SK-N-SH (cell line): ENCODE measurements around the gene UNC93A.

ENCODE experiments used
- CTCF ChIP-seq: fragments of 200-600 bp; sonication (generic); IDR thresholded peaks from 2 replicates; pipeline ENCODE4 v1.6.1; 2017; ENCODE audit warnings: antibody characterized with exemption, mild to moderate bottlenecking, moderate library complexity
- EZH2phosphoT487 ChIP-seq: fragments of 200-600 bp; sonication (generic); IDR thresholded peaks from 2 replicates; pipeline ENCODE4 v1.6.1; 2017; ENCODE audit warnings: low read depth, mixed run types, mild to moderate bottlenecking, antibody characterized with exemption, moderate library complexity, borderline replicate concordance
- FOXM1 ChIP-seq: IDR thresholded peaks from 2 replicates; pipeline ENCODE4 v1.4.0; 2012; ENCODE audit warnings: low read depth, mild to moderate bottlenecking
- GABPA ChIP-seq: IDR thresholded peaks from 2 replicates; pipeline ENCODE4 v1.4.0; 2012; ENCODE audit warnings: low read depth, mild to moderate bottlenecking
- POLR2AphosphoS5 ChIP-seq: IDR thresholded peaks from 2 replicates; pipeline ENCODE4 v1.6.1; 2012; ENCODE audit warnings: low read depth, low read length
- RAD21 ChIP-seq: IDR thresholded peaks from 2 replicates; pipeline ENCODE4 v1.6.1; 2012; ENCODE audit warnings: mild to moderate bottlenecking, low read length
- RCOR1 ChIP-seq: fragments of 150-350 bp; IDR thresholded peaks from 2 replicates; pipeline ENCODE4 v1.6.1; 2017; ENCODE audit warnings: antibody characterized with exemption, low read length
- SMC3 ChIP-seq: IDR thresholded peaks from 2 replicates; pipeline ENCODE4 v1.6.1; 2012; ENCODE audit warnings: low read depth, low read length, improper control_type of control experiment
- ZBTB33 ChIP-seq: IDR thresholded peaks from 2 replicates; pipeline ENCODE4 v1.4.0; 2012; ENCODE audit warnings: low read depth, borderline replicate concordance
- TF ChIP-seq, protein P1 (sequence below): IDR thresholded peaks from 2 replicates; pipeline ENCODE4 v1.6.1; 2012; ENCODE audit warnings: mild to moderate bottlenecking, low read depth, low read length, moderate library complexity

- no peak for TF ChIP-seq CTCF
- no peak for TF ChIP-seq RAD21
- TF ChIP-seq POLR2AphosphoS5: no peak
- TF ChIP-seq ZBTB33: no peak
- TF ChIP-seq SMC3: no peak
- no peak for TF ChIP-seq EZH2phosphoT487
- TF ChIP-seq, protein P1, sequence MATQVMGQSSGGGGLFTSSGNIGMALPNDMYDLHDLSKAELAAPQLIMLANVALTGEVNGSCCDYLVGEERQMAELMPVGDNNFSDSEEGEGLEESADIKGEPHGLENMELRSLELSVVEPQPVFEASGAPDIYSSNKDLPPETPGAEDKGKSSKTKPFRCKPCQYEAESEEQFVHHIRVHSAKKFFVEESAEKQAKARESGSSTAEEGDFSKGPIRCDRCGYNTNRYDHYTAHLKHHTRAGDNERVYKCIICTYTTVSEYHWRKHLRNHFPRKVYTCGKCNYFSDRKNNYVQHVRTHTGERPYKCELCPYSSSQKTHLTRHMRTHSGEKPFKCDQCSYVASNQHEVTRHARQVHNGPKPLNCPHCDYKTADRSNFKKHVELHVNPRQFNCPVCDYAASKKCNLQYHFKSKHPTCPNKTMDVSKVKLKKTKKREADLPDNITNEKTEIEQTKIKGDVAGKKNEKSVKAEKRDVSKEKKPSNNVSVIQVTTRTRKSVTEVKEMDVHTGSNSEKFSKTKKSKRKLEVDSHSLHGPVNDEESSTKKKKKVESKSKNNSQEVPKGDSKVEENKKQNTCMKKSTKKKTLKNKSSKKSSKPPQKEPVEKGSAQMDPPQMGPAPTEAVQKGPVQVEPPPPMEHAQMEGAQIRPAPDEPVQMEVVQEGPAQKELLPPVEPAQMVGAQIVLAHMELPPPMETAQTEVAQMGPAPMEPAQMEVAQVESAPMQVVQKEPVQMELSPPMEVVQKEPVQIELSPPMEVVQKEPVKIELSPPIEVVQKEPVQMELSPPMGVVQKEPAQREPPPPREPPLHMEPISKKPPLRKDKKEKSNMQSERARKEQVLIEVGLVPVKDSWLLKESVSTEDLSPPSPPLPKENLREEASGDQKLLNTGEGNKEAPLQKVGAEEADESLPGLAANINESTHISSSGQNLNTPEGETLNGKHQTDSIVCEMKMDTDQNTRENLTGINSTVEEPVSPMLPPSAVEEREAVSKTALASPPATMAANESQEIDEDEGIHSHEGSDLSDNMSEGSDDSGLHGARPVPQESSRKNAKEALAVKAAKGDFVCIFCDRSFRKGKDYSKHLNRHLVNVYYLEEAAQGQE: no peak
- no peak for TF ChIP-seq GABPA
- no peak for TF ChIP-seq RCOR1
- no peak for TF ChIP-seq FOXM1
These were observed 32.0 kb downstream of the UNC93A start for GRCh38 chr6:167323111-167323510.
